ENCODE data around the gene CTSH. TPM values are rescaled to one million over a fixed set of nuclear protein-coding genes. Genes with fewer than 3 reads are reported as not detected.
A peak's percentile ranks its signal among the peaks of the same experiment; 100 is the strongest.

The CTSH gene
- total RNA-seq (2021; ENCODE audit: unreplicated experiment) (178 TPM), Bru-seq, nascent RNA (percentile 66 among the genes with signal in this experiment), BruChase-seq, experiment 1, labeled RNA remaining after a 2-hour chase (percentile 58 among the genes with signal in this experiment), BruChase-seq, experiment 2, labeled RNA remaining after a 6-hour chase (percentile 65 among the genes with signal in this experiment)
- 168 TPM for polyA plus RNA-seq (2012; ENCODE audit: insufficient read length)
- long read RNA-seq, transcript CTSH-201 (12 exons, 2,190 nt): major isoform, 103 of 175 reads
- long read RNA-seq, partial matches to known transcripts: 20 of 175 reads
- long read RNA-seq, other reads (novel, unspliced or antisense): 50 of 175 reads

DNA sequence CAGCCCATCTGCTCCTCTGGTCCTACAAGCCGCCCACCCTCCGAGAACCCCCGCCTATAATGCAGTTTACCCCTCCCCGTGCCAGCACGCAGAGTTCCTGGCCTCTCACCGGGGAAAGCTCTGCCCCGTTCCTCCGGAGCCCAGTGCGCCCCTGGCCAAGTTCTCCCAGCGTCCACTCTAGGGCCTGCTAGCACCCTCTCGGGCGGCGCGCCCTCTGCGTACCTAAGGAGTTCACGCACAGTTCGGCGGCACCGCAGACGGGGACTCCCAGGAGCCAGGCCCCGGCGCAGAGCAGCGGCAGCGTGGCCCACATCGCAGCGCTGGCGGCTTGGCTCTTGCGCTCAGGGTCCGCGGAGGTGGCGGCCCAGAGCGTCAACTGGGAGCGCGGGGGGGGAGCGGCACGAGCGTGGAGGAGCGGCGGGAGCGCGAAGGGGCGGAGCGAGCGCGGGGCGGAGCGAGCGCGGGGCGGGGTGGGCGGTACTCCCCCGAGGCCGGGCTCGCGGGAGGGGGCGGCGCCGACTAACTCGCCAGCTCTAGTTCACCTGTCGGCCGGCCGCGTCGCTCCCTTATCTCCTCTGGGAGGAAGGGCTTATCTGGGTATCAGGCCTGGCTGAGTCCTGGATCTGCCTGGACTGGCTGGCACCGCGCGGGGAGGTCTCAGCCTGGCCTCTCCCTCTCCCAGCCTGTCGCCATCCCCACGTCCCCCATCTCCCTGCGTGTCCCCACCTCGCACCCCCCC, at the start of gene CTSH:
TSS of gene CTSH (minus strand) at position 378 of the 739 bp plus-strand sequence. CDS start at position 313, 65 bp downstream.
- POLR2A ChIA-PET: interaction anchor here (0.6 kb wide), 1 partner anchor 24 kb away, joined by 3 read pairs; no protein-coding TSS in a partner anchor
- in situ Hi-C loops (cut with HindIII; ENCODE audit: low pct_unique_long_range_greater_than_20kb, low sequenced_read_pairs) (no loop called here), intact Hi-C loops (cut with micrococcal nuclease; ENCODE audit: unreplicated experiment) (no loop called here)
- Histone ChIP-seq H3K27ac (ENCODE audit: low read length) (peak within 1 kb of the TSS; percentile 84), H3K9me3 (ENCODE audit: control insufficient read depth, insufficient read depth, low read depth, low read length) (no peaks in the 10 kb centered on the region), H3K27me3 (ENCODE audit: control insufficient read depth, insufficient read depth, low read length) (no peaks in the 10 kb centered on the region), H3K4me3 (ENCODE audit: low read depth in 2 of 2, low read length in 2 of 2) (peak within 1 kb of the TSS; percentile 72 to 80), H3K4me1 (ENCODE audit: control insufficient read depth, insufficient read depth, low read length) (peaks cover 30% of the 10 kb centered on the region; the same call in 1 of the 2 replicates), H3K36me3 (ENCODE audit: control insufficient read depth, insufficient read depth, low read length) (no peaks in the 10 kb centered on the region)
- BruUV-seq (replicated peaks): no TSS peak
- ATAC-seq (peak; percentile 85), DNase-seq (ENCODE audit: low read depth, low spot score) (no peak)
- CTCF ChIA-PET: no interaction called here
- TF ChIP-seq TCF7L2 (IDR thresholded peaks at IDR 0.05; ENCODE audit: low read depth, low read length): no peak
- no peak for TF ChIP-seq CTCF (IDR thresholded peaks at IDR 0.05)
- no peak for TF ChIP-seq POLR2AphosphoS5 (IDR thresholded peaks at IDR 0.05; ENCODE audit: low read depth, low read length)
- no peak for TF ChIP-seq REST (IDR thresholded peaks at IDR 0.05; ENCODE audit: insufficient read depth in 1 of 2, low read depth in 2 of 2, low read length in 1 of 2)
- no peak; the same call in 1 of the 2 replicates for TF ChIP-seq SIN3A (IDR thresholded peaks at IDR 0.05; ENCODE audit: borderline replicate concordance, insufficient read depth, low read depth, low read length)

DNA sequence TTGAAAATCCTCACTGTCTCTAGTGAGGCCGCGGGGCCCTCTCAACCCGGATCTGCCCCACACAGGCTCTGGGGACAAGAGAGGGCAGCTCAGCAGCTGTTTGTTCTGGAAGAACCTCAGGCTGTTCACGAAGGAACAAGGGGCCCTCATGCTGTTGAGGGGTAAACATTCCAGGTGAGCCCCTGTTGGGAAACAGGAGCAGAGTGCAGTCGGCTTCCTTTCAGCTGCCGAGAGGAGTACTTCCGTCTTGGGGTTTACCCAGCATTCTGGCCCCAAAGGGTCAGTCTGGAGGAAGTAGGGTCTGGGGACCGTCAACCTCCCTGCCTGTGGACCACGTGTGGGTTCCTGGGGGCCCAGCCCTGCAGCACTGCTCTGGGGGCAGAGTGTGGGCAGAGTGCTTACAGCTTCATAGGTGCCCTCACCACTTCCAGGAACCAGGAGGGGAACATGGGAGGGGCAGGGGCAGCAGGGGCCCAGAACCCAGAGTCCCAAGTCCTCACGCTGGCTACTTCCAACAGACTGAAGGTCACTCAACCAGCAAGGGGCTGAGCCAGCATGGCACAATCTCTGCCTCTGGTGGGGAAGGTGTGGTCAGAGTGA, 49.2 kb upstream of the CTSH start:
- no TSS peak for BruUV-seq (replicated peaks)
- TF ChIP-seq POLR2AphosphoS5 (IDR thresholded peaks at IDR 0.05; ENCODE audit: low read depth, low read length) (no peak), TCF7L2 (IDR thresholded peaks at IDR 0.05; ENCODE audit: low read depth, low read length) (no peak), CTCF (IDR thresholded peaks at IDR 0.05) (no peak), REST (IDR thresholded peaks at IDR 0.05; ENCODE audit: insufficient read depth in 1 of 2, low read depth in 2 of 2, low read length in 1 of 2) (no peak), SIN3A (IDR thresholded peaks at IDR 0.05; ENCODE audit: borderline replicate concordance, insufficient read depth, low read depth, low read length) (no peak)
- Histone ChIP-seq H3K9me3 (ENCODE audit: control insufficient read depth, insufficient read depth, low read depth, low read length) (no peaks in the 10 kb centered on the region), H3K27me3 (ENCODE audit: control insufficient read depth, insufficient read depth, low read length) (no peaks in the 10 kb centered on the region), H3K36me3 (ENCODE audit: control insufficient read depth, insufficient read depth, low read length) (no peaks in the 10 kb centered on the region), H3K27ac (ENCODE audit: low read length) (no peak overlapping the region), H3K4me1 (ENCODE audit: control insufficient read depth, insufficient read depth, low read length) (peaks cover 12% of the 10 kb centered on the region), H3K4me3 (ENCODE audit: low read depth in 2 of 2, low read length in 2 of 2) (no peak overlapping the region)
- intact Hi-C loops (cut with micrococcal nuclease; ENCODE audit: unreplicated experiment): no loop called here
- in situ Hi-C loops (cut with HindIII; ENCODE audit: low pct_unique_long_range_greater_than_20kb, low sequenced_read_pairs): no loop called here
- ChIA-PET POLR2A (no interaction called here), CTCF (interaction anchor here (0.6 kb wide), 1 partner anchor 49 kb away, joined by 3 read pairs; no protein-coding TSS in a partner anchor)
- DNase-seq (ENCODE audit: low read depth, low spot score): no peak
- no peak for ATAC-seq

Measured in Panc1 (cell line).